Adrenal gland (tissue), 12 donors: ENCODE data around the gene ELL2. TPM values are rescaled to one million over a fixed set of nuclear protein-coding genes. Genes with fewer than 3 reads are reported as not detected.

ENCODE experiments used
- DNase-seq, 7 donors: peaks; one replicate each; pipeline ENCODE4 v3.0.0-alpha.2; 2019 to 2020
- H3K27ac ChIP-seq, 5 donors: fragments of 200-600 bp; sonication (generic) in 4 of 5; 1 replicate in 3 of 5; 2 replicates in 2 of 5; pipeline versions ENCODE4 v1.5.1 to v1.8.0; 2016 to 2020; ENCODE audit warnings: mild to moderate bottlenecking in 1 of 5
- H3K27me3 ChIP-seq: fragments of 200-600 bp; 2 replicates; pipeline ENCODE4 v1.8.0; 2021
- H3K36me3 ChIP-seq, 2 donors: fragments of 200-600 bp; replicated peaks in 1 of 2; 1 replicate in 1 of 2; 2 replicates in 1 of 2; pipeline versions ENCODE4 v1.5.1 to v1.8.0; 2018 to 2022
- H3K4me1 ChIP-seq, 2 donors: fragments of 200-600 bp; replicated peaks in 1 of 2; 1 replicate in 1 of 2; 2 replicates in 1 of 2; pipeline versions ENCODE4 v1.5.1 to v1.8.0; 2018 to 2021
- H3K4me3 ChIP-seq, 4 donors: fragments of 200-600 bp; sonication (generic) in 3 of 4; one replicate each; pipeline ENCODE4 v1.5.1; 2016 to 2018
- H3K9me3 ChIP-seq, 3 donors: fragments of 200-600 bp; sonication (generic) in 1 of 3; replicated peaks in 1 of 3; 1 replicate in 2 of 3; 2 replicates in 1 of 3; pipeline versions ENCODE4 v1.5.1 to v1.8.0; 2016 to 2021
- POLR2A ChIP-seq, 2 donors: fragments of 450-650 bp; IDR thresholded peaks; one replicate each; pipeline ENCODE4 v1.6.1; 2017; ENCODE audit warnings: antibody characterized with exemption in 2 of 2, mild to moderate bottlenecking in 2 of 2, moderate library complexity in 1 of 2
- WGBS, 4 donors: extraction: QIAGEN DNeasy Blood & Tissue Kit in 2 of 4; methylation state at CpG; one replicate each; pipeline versions ENCODE4 v1.1.5 to v1.1.7; 2013 to 2017; 5-methylcytosine and 5-hydroxymethylcytosine counted together
- intact Hi-C, 2 donors: fragments of 100-400 bp; cut with DNase I; formaldehyde crosslinking; loops; one replicate each; pipeline versions ENCODE4 v1.14.1 to v1.15.0; 2022 to 2023
- polyA plus RNA-seq, 3 donors: library from polyadenylated mRNA; stranded (reverse); fragments of 200-250 nt in 2 of 3; fragments of 350-450 nt in 1 of 3; fragmentation: Illumina TruSeq in 1 of 3; extraction: RNeasy Lipid Tissue Mini Kit (QIAGEN cat#74804) in 1 of 3; gene quantifications; one replicate each; pipeline ENCODE4 v1.2.3, GENCODE V29; 2013 to 2014
- total RNA-seq, 9 donors: library from RNA; depleted of rRNA in 4 of 9; stranded (reverse); fragments of >200 nt in 4 of 9; fragments of 120-200 nt in 1 of 9; fragmentation: NEBNext Ultra II Directional in 1 of 9; extraction: Animal tissue kit (Norgen Biotek cat#: 25700) in 1 of 9; gene quantifications; one replicate each; pipeline versions ENCODE4 v1.1.0 to v1.2.4, GENCODE V29; 2013 to 2023
- TF ChIP-seq, protein P1 (sequence below), 6 experiments: fragments of 450-650 bp in 4 of 6; fragments of 200-600 bp in 2 of 6; sonication (generic) in 1 of 6; IDR thresholded peaks; 1 replicate in 5 of 6; 2 replicates in 1 of 6; pipeline versions ENCODE4 v1.5.1 to v1.8.0; 2016 to 2021; ENCODE audit warnings: antibody characterized with exemption in 6 of 6, mild to moderate bottlenecking in 2 of 6, moderate library complexity in 1 of 6
- donor health status: healthy with polysubstance abuse.
- donor health status: Bipolar disorder and iron deficiency.
- donor health status: DM: yes; HTN: yes; CAD: no.
- donor health status: DM: no; HTN: no; CAD: no.
- donor health status: DM: no; HTN: no; CAD: no.
- donor health status: DM: yes; HTN: yes; CAD: no.

ELL2 gene
- total and polyA plus RNA-seq, 12 donors = 3.4 to 27.5 (median 14.5) TPM

DNA sequence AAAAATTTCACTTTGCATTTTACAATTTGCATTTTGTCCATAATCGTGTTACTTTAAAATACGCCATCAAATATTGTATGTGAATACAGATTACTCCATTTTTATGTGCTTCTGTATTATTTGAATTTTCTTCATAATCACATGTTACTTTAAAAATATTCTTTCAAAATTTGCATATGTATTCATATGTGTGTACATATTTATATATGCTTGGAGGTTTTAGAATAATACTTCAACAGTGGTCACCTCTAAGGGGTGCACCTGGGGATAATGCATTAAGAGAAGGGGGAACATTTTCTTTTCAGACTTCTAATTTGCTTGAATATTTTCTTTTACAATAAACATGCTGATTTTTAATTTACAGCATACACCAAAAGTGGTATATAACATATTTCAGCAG, 21.9 kb upstream of the ELL2 start:
- H3K9me3 ChIP-seq = no peaks in the 10 kb centered on the region
- DNase-seq = no peak
- no peaks in the 10 kb centered on the region for H3K36me3 ChIP-seq
- no peaks in the 10 kb centered on the region for H3K27me3 ChIP-seq
- H3K4me3 ChIP-seq = no peak overlapping the region
- WGBS, 4 donors = 93 to 97% (median 95%) methylated on average over 2 of the region's 2 CpGs
- intact Hi-C loops = no loop called here
- H3K27ac ChIP-seq = no peak overlapping the region
- no peak for TF ChIP-seq POLR2A (IDR thresholded peaks at IDR 0.05)
- TF ChIP-seq, protein P1, sequence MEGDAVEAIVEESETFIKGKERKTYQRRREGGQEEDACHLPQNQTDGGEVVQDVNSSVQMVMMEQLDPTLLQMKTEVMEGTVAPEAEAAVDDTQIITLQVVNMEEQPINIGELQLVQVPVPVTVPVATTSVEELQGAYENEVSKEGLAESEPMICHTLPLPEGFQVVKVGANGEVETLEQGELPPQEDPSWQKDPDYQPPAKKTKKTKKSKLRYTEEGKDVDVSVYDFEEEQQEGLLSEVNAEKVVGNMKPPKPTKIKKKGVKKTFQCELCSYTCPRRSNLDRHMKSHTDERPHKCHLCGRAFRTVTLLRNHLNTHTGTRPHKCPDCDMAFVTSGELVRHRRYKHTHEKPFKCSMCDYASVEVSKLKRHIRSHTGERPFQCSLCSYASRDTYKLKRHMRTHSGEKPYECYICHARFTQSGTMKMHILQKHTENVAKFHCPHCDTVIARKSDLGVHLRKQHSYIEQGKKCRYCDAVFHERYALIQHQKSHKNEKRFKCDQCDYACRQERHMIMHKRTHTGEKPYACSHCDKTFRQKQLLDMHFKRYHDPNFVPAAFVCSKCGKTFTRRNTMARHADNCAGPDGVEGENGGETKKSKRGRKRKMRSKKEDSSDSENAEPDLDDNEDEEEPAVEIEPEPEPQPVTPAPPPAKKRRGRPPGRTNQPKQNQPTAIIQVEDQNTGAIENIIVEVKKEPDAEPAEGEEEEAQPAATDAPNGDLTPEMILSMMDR (IDR thresholded peaks at IDR 0.05) = no peak
- no peaks in the 10 kb centered on the region for H3K4me1 ChIP-seq

- Histone ChIP-seq H3K27me3 (no peaks in the 10 kb centered on the region), H3K36me3 (no peaks in the 10 kb centered on the region), H3K4me3 (no peak overlapping the region), H3K9me3 (no peaks in the 10 kb centered on the region), H3K27ac (no peak overlapping the region), H3K4me1 (no peaks in the 10 kb centered on the region)
- intact Hi-C loops = no loop called here
- TF ChIP-seq POLR2A (IDR thresholded peaks at IDR 0.05) = no peak
- TF ChIP-seq, protein P1 (IDR thresholded peaks at IDR 0.05) = no peak
- DNase-seq = no peak
Observed at GRCh38 chr5:95983080-95983479, 21.4 kb upstream of the ELL2 start.

DNA sequence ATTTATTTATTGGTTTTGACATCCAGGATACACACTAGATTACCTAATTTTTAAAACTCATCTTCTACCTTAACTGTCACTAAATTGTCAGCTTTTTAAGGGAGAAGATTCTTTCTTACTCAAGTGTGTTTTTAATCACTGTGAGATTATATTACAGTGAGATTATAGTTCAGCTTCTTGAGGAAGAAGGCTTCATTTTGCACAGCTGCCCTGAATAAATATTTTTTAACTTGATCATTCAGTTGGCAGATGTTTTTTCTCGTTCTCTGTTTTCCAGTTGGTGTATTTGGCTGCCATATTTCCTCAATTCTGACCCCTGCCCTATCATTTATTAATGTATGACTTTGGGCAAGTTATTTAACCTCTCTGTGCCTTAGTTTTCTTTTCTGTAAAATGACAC, 15.0 kb upstream of the ELL2 start:
- no peaks in the 10 kb centered on the region for H3K36me3 ChIP-seq
- H3K4me1 ChIP-seq = no peaks in the 10 kb centered on the region
- 44 to 69% (median 56%) methylated on average over 1 of the region's 1 CpG for WGBS, 4 donors
- H3K27ac ChIP-seq = no peak overlapping the region
- intact Hi-C loops = no loop called here
- no peaks in the 10 kb centered on the region for H3K9me3 ChIP-seq
- no peak for DNase-seq
- no peak overlapping the region for H3K4me3 ChIP-seq
- TF ChIP-seq, protein P1 (IDR thresholded peaks at IDR 0.05) = no peak
- no peak for TF ChIP-seq POLR2A (IDR thresholded peaks at IDR 0.05)
- no peaks in the 10 kb centered on the region for H3K27me3 ChIP-seq

DNA sequence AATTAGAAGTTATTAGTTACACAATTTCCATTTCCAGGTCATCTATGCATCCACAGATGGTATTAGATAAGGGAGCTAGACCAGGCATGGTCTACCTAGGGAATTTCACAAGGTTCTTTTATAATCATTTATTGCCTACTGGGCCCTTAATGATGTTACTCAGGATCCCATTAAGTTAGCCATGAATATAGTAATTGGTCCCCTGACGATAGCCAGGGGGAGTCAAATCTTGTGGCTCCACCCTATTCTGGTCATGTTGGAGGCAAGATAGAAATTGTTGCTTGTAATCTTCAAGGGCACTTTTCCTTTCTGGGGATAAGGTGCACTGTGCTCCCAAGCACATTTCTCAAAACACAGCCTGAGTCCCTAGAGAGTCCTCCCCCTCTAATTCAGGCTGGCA, 14.1 kb upstream of the ELL2 start:
- H3K4me3 ChIP-seq = no peak overlapping the region
- H3K27me3 ChIP-seq = no peaks in the 10 kb centered on the region
- 66 to 100% (median 81%) methylated on average over 1 of the region's 1 CpG for WGBS, 4 donors
- no peaks in the 10 kb centered on the region for H3K9me3 ChIP-seq
- H3K4me1 ChIP-seq = no peaks in the 10 kb centered on the region
- intact Hi-C loops = no loop called here
- no peaks in the 10 kb centered on the region for H3K36me3 ChIP-seq
- no peak for DNase-seq
- H3K27ac ChIP-seq = no peak overlapping the region
- TF ChIP-seq, protein P1 (IDR thresholded peaks at IDR 0.05) = no peak
- no peak for TF ChIP-seq POLR2A (IDR thresholded peaks at IDR 0.05)
